Activated effector memory CD4-positive, alpha-beta T cell treated with Interleukin-2 at 50 U/mL for 16 hours (primary cell): ENCODE data around the gene DTX1.

Experiments
- DNase-seq: peaks from one replicate; pipeline ENCODE4 v3.0.0-alpha.2; 2020

Gene DTX1

DNA sequence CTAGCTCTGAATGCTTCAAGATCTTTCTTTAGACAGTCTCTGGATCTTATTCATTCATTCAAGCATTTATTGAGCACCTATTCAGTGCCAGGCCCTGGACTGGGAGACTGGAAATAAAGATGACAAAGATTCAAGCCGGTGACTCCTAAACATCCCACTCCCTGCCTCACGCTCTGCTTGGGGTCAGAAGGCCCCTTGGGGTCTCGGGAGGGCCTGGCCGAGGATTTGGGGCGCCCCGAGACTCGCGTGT is 224 bp upstream of the DTX1 start:
- no peak for DNase-seq

DNA sequence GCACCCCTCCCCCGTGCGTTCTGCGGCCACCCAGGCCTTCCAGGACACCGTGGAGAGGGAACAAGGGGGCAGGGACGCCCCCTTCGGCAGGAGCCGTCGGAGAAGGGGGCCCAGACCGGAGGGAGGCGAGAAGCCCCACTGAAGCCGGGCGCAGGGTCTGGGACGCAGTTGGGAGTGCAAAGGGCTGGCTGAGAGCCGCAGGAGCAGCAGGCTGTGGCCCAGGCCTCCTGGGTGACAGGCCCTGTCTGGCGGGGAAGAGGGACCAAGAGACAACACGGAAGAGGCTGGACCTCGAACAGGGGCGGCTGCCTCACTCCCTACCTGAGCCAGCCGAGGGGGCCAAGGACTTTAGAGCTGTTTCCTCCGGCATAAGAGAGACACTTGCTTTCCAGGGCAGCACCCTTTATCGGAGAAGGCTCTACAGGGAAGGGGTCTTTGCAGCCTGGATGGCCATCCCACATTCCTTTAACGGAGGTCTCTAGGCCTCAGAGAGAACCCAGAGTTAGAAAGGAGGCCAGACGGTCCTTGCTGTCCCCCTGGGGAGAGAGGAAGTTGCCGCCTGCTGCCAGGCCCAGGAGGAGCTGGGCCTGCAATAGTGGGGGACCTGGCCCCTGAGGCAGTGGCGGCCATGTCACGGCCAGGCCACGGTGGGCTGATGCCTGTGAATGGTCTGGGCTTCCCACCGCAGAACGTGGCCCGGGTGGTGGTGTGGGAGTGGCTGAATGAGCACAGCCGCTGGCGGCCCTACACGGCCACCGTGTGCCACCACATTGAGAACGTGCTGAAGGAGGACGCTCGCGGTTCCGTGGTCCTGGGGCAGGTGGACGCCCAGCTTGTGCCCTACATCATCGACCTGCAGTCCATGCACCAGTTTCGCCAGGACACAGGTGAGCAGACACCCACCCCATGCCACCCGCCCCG is 1.3 kb downstream of the DTX1 start:
- no peak for DNase-seq

DNA sequence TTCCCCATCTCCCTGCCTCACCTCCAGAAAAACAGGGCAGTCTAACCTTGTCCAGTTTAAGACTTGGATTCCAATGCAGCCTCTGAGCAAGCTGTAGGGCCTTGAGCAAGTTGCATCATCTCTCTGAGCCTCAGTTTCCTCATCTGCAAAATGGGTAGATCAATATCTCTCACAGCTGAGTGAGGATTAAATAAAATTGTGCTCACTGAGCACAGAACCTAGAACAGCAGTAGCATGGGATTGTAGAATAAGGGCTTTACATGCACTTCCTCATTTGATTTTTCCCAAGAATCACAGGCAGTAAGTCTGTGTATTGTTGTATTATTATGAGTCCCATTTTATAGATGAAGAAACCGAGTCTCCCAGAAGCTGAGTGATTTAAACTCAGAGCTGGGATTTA is 2.0 kb downstream of the DTX1 start:
- DNase-seq, result no peak

DNA sequence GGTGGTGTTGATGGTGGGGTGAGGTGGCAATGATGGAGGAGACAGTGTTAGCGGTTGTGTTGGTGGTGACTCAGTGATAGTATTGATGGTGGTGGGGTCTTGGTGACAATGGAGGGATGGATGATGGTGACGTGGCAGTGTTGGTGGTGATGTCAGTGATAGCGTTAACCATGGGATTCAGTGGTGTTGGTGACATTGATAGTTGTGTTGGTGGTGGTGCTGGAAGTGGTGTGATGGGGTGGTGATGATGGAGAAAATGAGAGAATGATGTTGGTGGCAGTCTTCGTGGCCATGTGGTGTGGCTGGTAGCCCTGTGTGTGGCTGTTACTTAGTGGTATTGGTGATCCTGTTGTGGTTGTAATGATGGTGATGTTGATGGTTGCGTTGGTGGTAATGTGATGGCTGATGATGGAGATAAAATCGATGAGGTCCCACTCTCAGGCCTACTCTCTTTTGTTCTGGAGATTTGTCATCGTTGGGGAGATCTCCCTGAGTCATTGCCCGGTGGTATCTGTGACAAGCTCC is 2.6 kb downstream of the DTX1 start:
- DNase-seq, result no peak

DNA sequence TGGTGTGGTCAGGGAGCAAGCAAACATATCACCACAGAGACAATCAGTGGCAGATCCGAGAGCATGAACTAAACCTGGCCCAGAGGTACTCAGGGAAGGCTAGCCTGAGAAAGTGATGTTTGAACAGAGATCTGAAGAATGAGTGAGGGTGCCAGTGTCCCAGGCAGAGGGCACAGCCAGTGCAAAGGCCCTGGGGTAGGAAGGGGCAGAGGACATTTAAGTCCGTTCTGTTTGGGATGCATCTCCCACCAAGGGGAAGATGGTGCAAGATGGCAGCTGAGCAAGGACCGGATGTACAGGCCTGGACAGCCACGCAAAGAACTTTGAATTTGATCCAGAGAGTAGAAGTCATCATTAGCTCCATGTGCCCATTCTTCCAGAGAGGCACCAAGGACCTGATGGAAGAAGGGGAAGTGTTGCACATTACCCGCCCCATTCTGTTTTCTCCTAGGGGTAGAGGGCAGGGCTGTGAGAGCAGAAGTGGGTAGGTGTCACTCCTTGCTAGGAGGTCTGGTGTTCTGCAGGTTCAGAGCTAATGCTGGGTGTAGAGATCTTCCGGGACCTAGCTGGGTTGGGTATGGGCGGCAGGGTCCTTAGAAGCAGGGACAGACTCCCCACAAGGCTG is 3.9 kb downstream of the DTX1 start:
- no peak for DNase-seq

DNA sequence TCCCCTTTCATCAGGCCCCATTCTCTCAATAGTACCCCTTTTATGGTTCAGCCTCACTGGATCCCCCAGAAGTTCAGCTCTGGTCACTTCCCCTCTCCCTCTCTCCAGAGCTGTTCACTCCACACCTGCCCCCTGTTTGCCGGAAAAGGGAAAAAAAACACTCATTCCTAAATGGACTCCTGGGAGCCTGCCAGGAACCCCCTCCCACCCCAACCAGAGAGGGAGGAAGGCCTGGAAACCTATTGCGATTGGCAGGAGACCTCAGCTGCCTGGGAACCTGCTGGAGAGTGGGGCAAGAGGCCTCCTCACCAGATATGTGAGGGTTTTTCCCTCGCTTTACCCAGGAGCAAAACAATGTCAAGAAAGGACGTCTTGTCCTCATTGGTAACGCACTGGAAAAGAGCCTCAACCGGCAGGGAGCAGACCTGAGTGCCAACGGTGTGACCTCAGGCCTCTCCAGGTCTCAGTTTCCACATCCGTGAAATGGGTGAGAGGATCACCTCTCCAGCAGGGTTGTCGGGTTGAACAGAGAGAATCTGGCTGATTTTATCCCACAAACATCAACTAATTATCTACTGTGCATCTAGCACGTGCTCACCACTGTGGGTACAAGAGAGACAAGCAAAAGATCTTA is 4.6 kb downstream of the DTX1 start:
- no peak for DNase-seq

DNA sequence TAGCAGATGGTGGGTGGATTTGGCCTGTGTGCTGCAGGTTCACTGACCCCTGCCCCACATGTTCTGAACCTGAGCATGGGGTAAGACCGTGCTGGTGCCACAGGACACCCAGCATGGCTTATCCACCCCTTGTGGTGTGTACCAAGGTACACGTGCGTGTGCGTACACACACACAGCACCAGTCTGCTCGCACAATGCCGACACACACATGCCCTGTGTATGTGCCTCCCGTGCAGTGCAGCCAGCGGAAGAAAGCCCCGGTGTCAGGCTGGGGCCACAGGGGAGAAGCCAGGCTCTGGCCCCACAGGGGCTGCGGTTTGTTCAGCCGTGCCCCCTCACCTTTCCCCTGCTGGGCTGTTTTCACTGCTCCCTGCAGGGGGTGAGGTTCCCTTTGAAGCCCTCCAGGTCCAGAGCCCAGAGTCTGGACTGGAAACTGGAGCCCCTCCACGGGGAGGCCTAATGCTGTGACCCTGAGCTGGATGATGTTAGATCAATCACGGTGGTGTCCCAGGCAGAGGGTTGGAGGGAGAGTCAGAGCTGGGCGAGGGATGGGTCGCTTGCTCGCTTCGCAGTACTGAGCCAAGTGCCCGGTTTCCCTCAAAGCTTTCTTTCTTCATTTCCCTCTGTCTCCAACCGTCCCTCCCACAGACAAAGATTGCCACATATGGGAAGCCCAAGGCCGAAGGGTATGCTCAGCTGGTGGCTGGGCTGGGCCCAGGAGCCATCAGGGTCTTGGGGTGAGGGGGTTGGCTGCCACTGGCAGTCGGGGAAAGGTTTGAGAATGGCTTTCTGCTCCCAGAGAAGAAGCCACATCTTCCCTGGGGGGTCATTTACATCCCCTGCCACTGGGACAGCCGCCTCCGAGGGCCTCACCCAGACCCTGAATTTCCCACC is 6.2 kb downstream of the DTX1 start:
- DNase-seq, result no peak

DNA sequence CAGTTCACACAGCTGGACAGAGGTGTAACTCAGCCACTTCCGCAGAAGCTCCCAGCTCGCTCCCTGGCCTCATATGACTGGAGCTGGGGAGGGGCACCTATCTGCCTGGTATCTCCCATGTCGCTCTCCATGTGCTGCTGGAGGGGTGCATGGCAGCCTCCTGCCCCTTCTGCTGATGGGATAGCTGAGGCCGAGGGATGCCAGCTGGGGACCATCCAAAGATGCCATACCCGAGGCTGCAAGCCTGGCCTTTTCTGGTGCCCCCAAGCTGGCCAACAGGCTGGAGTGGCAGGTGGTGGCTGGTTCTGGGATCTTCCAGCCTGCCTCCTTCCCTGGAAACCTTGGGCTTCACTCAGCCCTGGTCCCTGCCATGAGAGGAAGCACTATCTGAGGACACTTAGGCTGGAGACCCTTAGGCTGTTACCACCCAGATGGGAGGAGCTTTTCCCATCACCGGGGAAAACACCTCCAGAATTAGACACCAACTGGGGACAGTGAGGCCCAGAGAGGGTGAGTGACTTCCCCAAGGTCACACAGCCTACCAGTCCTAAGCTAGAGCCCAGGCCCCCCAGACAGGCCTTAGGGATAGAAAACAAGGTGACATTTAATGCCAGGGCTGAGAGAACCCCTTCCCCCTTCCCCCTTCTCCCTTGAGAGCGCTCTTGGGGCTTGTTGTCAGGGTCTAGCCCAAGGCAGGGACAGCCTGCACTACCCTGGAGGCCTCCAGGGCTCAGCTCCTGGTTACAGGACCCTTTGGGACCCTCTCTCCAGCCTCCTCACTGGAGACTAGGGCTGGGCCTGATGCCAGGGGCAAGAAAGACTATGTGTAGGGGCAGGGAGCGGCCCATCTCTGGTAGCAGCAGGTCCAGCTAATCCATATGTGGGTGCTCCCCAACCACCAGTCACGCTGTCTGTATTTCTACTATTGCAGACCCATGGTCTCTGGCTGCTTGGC is 7.1 kb downstream of the DTX1 start:
- DNase-seq, result no peak

DNA sequence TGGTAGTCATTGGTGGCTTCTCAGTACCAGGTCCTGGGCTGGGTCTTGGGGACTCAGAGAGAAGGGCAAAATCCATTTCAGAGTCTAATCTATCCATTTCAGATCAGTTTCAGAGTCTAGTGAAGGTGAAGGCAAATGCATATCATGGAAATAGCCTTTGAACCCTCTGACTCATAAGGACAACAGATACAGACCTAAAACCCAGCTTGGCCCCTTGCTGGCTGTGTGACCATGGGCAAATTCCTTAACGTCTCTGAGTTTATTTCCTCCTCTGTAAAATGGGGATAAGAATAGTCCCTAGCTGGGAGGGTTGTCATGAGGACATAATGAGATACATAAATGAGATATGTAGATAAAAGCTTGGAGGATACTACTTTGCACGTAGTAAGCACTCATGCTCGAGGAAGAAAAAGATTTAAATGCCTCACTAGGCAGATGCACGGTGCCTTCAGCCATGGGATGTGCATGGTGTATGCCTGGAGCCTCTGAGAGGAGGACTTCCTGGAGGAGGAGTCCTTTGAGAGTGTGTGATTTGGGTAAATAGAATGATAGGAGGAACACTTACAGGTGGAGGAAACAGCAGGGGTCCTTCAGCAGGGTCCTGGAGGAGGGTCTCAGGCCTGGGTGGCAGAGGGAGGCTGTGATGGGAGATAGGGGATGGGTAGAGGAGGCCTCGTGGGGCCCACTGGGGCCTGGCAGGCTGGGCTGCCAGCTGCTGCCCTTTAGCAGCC is 8.0 kb downstream of the DTX1 start:
- no peak for DNase-seq

DNA sequence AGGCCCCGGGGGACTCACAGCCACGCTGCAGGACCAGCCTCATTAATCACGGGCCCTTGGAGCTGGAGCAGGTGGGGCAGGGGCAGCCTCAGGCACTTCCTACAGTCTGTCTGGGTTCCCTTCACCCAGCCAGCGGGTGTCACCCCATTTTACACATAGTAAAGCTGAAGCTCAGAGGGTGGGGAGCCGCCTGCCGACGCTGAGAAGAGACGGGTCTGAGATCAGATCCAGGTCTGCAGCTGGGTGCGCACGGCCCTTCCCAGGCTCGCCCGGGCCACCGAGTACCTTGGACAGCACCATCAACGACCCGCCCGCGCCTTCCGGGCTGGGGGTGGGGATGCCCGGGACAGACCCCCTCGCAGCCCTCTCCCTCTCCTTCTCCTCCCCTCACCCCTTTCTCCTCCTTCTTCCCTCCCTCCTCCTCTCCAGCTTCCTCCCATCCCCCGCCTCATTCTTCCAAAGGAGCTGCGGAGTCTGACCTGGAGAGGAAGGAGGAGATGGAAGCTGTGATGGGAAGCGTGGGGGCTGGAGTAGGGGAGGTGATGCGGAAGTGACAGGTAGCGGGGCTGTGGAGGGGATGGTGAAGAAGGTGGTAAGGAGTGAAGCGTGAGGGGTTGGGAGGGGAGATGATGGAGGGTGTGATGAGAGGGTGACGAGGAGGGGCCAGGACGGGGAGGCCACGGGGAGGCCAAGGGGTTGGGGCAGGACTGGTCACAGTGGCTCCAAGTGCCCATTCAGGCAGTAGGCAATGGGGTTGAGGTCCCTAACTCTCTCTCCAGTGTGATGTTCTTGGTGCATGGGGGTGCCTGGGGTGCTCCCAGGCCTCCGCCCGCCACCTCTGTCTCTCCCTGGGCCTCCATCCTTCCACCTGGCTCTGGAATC is 8.8 kb downstream of the DTX1 start:
- DNase-seq, result no peak

DNA sequence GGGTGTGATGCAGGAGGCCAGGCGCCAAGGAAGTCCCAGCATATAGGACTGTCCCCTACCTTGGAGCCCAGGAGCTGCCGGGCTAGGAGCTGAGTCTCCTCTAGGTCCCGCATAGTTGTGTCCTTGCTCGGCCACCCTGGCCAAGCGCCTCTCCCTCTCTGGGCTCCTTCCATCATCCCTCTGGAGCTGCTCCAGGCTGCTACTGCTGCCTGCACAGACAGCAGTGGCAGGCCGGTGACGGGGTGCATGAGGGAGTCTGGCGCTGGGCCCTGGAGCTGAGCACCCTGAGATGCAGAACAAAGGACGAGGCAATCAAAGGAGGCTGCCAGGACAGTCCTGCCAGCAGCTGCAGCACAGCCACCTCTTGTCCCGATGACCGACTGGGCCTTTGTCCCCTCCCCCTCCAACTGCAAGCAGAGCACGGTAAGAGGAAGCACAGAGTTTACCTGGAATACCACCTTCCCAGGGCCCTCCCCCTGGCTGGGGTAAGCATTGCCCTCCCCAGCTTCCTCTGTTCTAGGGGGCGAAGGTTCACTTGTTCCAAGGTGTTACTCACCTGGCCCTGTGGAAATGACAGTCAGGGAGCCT is 10.4 kb downstream of the DTX1 start:
- DNase-seq, result no peak

DNA sequence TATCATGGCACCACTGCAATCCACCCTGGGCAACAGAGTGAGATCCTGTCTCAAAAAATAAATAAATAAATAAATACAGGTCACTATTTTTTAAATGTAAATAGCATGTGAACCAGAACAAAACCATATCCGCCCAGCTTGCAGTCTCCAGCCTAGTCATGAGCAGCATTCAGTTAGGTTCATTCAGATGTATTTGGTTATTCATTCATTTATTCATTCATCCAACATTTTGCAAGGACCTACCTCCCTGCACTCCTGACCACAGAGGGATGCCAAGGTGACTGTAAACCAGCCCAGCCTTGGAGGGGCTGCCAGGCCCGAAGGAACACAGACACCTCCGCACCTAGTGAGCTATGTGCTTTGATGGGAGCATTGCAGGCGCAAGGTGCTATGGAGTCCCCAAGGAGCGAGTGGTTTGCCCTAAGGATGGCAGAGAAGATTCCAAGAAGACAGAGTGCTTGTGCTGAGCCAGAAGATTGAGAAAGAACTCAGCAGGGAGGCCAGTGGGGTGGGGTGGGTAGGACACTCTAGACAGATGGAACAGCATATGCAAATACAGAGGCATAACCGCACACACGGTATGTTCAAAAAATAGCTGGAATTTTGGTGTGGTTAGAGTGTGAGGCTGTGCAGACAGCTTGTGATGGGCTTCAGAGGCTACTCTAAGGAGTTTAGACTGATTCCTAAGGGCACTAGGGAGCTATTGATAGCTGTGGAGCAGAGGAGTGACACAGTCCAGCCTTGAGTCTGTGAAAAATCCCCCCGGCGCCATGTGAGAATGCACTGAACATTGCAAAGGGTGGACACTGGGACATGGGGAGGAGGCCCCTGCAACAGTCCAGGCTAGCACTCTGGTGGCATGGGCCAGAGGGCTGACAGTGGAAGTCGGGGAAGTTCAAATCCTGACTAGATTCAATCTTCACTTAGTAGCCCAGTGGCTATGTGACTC is 11.7 kb downstream of the DTX1 start:
- DNase-seq, result no peak

DNA sequence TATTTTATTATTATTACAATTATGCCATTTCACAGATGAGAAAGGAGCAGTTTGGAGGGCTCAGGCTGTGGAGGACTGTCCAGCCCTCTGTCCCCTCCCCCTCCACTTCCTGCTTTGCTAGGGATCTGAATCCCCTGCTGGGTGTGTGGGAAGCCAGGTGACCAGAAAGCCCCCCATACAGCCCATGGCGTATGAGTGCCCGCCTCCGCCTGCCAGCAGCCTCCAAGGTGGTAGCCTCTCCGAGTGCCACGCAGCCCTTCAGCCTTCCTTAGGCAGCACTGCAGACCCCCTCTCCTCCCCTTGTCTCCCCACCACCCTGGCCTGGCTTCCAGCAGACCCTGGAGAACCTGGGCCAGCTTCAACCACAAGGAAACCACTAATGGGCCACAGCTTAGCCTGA is 12.6 kb downstream of the DTX1 start:
- no peak for DNase-seq

DNA sequence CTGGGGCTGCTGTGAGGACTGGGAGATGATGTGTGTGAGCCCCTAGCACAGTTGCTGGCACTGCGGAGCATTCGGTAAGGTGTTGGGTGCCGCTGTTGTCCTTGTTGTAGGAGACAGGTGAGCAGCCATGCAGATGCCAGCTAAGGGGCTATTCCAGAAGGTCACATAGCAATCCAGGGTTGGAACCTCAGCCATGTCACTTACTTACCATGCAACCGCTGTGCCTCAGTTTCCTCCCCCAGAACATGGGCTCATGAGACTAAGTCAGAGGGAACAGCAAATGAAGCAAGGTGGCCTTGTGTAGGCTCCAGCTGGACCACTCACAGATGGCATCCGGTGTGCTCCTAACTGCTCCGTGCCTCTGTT is 13.2 kb downstream of the DTX1 start:
- DNase-seq, result no peak

DNA sequence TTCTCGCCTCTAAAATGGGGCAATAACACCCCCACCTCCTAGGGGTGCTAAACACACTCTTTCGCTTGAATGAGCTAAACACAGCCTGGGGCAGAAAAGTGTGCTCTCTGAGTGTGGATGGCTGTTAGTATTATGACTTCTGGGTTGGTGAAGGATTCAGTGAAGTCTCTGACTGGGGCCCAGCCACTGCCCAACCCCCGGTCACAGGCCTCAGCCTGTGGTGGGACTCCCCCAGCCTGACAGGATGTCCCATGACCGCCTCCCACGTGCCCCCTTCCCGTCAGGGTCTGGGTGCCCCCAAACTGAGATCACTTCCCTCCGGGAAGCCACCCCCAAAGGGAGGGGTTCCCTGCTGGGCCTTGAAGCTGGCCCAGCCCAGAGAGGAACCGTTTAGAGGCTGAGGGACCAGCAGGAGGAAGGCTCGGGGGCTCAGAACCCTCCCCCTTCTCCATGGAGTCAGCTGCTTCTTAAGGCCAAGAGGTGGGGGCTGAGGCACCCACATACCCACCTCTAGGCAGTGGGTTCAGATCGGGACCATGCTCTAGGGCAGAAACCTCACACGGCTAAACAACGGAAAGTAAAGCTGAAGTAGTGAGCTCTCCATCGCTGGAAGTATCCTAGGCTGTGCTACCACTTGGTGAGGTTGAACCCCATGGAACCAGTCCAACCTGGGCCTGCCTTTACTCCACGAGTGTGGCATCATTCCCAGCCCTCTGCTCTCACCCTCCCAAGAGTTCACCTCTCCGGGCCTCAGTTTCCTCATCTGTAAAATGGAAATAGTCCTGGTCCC is 13.8 kb downstream of the DTX1 start:
- no peak for DNase-seq

DNA sequence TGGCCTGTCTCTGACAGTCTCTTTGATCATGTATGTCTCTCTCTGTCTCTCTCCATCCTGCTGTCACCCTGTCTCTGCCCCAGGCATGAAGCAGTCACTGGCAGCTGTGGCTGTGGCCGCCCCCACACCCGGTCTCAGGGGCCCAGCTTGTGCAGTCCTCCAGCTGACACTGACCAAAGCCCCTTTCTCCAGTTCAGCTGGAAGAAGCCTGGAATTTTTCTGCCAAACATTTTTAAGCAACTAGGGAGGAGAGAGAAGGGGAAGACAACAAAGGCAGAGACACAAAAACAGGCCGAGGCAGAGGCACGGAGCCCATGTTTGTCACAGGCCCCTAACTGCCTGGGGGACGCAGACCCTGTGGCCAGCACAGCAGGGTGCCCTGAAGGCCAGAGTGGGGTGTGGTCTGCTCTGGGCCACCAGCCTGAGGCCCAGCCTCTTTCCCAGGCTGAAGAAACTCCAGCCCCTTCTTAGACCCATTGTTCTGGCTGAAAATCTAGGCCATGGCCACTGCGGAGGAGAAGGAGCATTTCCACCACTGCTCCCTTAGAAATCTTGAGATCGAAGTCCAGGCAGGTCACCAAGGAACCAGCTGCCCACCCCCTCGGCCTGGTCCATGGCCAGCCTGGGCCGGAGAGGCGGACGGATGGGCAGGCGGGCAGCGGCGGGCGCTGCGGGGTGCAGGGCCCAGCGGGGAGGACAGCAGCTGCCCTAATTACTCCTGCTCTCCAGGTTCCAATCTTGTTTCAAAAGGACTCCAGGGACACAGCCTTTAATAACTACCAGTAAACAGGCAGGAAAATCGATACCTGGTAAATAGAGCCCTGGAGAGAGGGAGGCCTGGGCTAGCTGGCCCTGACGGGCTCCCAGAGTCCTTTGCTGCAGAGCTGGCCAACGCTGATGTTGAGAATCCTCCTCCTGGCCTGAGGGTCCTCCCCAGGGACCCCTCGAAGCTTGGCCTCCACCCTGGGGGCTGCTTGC is 14.9 kb downstream of the DTX1 start:
- no peak for DNase-seq
